HepG2 (cell line): Measurements from ENCODE around the gene RHBDF2. TPM values are rescaled to one million over a fixed set of nuclear protein-coding genes. Genes with fewer than 3 reads are reported as not detected.
A peak's percentile ranks its signal among the peaks of the same experiment; 100 is the strongest.

Experiments used
- ARID2 ChIP-seq: sonication (generic); formaldehyde crosslinking; IDR thresholded peaks from 2 replicates; pipeline ENCODE4 v1.8.1; 2022; ENCODE audit warnings: mild to moderate bottlenecking, missing genetic modification reagents, borderline replicate concordance
- CHCHD3 ChIP-seq: sonication (generic); formaldehyde crosslinking; IDR thresholded peaks from 2 replicates; pipeline ENCODE4 v1.8.0; 2022; ENCODE audit warnings: mild to moderate bottlenecking, missing genetic modification reagents, moderate library complexity
- EED ChIP-seq: sonication (generic); formaldehyde crosslinking; IDR thresholded peaks from 2 replicates; pipeline ENCODE4 v1.5.0; 2020; ENCODE audit warnings: mild to moderate bottlenecking, missing genetic modification reagents
- FOXA1 ChIP-seq, 2 experiments: fragments of 450-650 bp in 1 of 2; sonication (generic) in 1 of 2; formaldehyde crosslinking in 1 of 2; IDR thresholded peaks; 2 replicates each; pipeline versions ENCODE4 v1.4.0 to v1.6.1; 2016 to 2020; ENCODE audit warnings: missing genetic modification reagents in 1 of 2
- FOXC1 ChIP-seq: sonication (generic); formaldehyde crosslinking; IDR thresholded peaks from 2 replicates; pipeline ENCODE4 v1.8.0; 2022; ENCODE audit warnings: mild to moderate bottlenecking, missing genetic modification reagents, borderline replicate concordance
- GMEB1 ChIP-seq: sonication (generic); formaldehyde crosslinking; IDR thresholded peaks from 2 replicates; pipeline ENCODE4 v1.5.1; 2020; ENCODE audit warnings: missing genetic modification reagents, mild to moderate bottlenecking, borderline replicate concordance
- HDAC2 ChIP-seq: sonication (generic); formaldehyde crosslinking; IDR thresholded peaks from 2 replicates; pipeline ENCODE4 v1.4.0; 2020; ENCODE audit warnings: missing genetic modification reagents
- LRRFIP1 ChIP-seq: sonication (generic); formaldehyde crosslinking; conservative IDR thresholded peaks from 2 replicates; pipeline ENCODE4 v1.4.0; 2020; ENCODE audit warnings: missing genetic modification reagents
- MIXL1 ChIP-seq: IDR thresholded peaks from 2 replicates; pipeline ENCODE4 v1.6.1; 2016
- PRDM15 ChIP-seq: sonication (generic); formaldehyde crosslinking; IDR thresholded peaks from 2 replicates; pipeline ENCODE4 v1.4.0; 2020; ENCODE audit warnings: missing genetic modification reagents
- RORA ChIP-seq: sonication (generic); formaldehyde crosslinking; IDR thresholded peaks from 2 replicates; pipeline ENCODE4 v1.5.0; 2020; ENCODE audit warnings: mild to moderate bottlenecking, missing genetic modification reagents, moderate library complexity
- SOX5 ChIP-seq: IDR thresholded peaks from 2 replicates; pipeline ENCODE4 v1.6.1; 2016; ENCODE audit warnings: borderline replicate concordance
- SRF ChIP-seq: IDR thresholded peaks from 2 replicates; pipeline ENCODE4 v1.6.1; 2011; ENCODE audit warnings: mild to moderate bottlenecking, low read depth, low read length, moderate library complexity
- STAG1 ChIP-seq: sonication (generic); formaldehyde crosslinking; IDR thresholded peaks from 2 replicates; pipeline ENCODE4 v1.4.0; 2020; ENCODE audit warnings: missing genetic modification reagents
- ZNF143 ChIP-seq: sonication (generic); formaldehyde crosslinking; IDR thresholded peaks from 2 replicates; pipeline ENCODE4 v1.4.0; 2020; ENCODE audit warnings: missing genetic modification reagents
- ZNF317 ChIP-seq: sonication (generic); formaldehyde crosslinking; IDR thresholded peaks from 2 replicates; pipeline ENCODE4 v1.5.0; 2020; ENCODE audit warnings: mild to moderate bottlenecking, missing genetic modification reagents
- ZNF530 ChIP-seq: sonication (generic); formaldehyde crosslinking; IDR thresholded peaks from 2 replicates; pipeline ENCODE4 v1.5.0; 2020; ENCODE audit warnings: low read depth, mild to moderate bottlenecking, missing genetic modification reagents
- ZNF558 ChIP-seq: sonication (generic); formaldehyde crosslinking; IDR thresholded peaks from 2 replicates; pipeline ENCODE4 v1.9.0; 2022; ENCODE audit warnings: mild to moderate bottlenecking, missing genetic modification reagents, borderline replicate concordance
- ZNF614 ChIP-seq: IDR thresholded peaks from 2 replicates; pipeline ENCODE4 v1.6.1; 2018; ENCODE audit warnings: missing biosample characterization, missing genetic modification reagents, inconsistent platforms, borderline replicate concordance
- ZNF670 ChIP-seq: sonication (generic); formaldehyde crosslinking; IDR thresholded peaks from 2 replicates; pipeline ENCODE4 v1.8.0; 2022; ENCODE audit warnings: mild to moderate bottlenecking, missing genetic modification reagents, borderline replicate concordance
- polyA plus RNA-seq, 8 experiments: library from polyadenylated mRNA; depleted of rRNA in 3 of 8; stranded (reverse) in 7 of 8; unstranded in 1 of 8; fragments of >200 nt; fragmentation: Illumina TruSeq in 4 of 8; extraction: Trizol in 4 of 8; gene quantifications; 2 replicates each; pipeline versions ENCODE4 v1.2.1 to v1.2.3, GENCODE V29; 2011 to 2016; ENCODE audit warnings: low read depth in 4 of 8, missing spikeins in 1 of 8, mixed read lengths in 1 of 8; ENCODE audit not compliant: insufficient read depth in 1 of 8
- total RNA-seq, 5 experiments: library from RNA; depleted of rRNA; stranded (reverse); fragments of >200 nt; fragmentation: Illumina TruSeq; extraction: Trizol; gene quantifications; 2 replicates each; pipeline ENCODE4 v1.2.3, GENCODE V29; 2016; ENCODE audit warnings: low read depth in 1 of 5

RHBDF2 gene
- total and polyA plus RNA-seq, 2 of the 13 experiments (the other 11 are each of a cell fraction or from before 2014, with no cell fraction given), result 7.8 to 24.2 TPM

- TF ChIP-seq EED (CRISPR knock-in tag) (peak; percentile 89; the same call in 1 of the 2 replicates), SOX5 (peak; percentile 37; the same call in 1 of the 2 replicates), ZNF670 (CRISPR knock-in tag) (no peak), CHCHD3 (CRISPR knock-in tag) (no peak), ARID2 (CRISPR knock-in tag) (0 out of 2 replicates have a peak, but pooled peaks have one; percentile 53), HDAC2 (peak; percentile 79), ZNF317 (CRISPR knock-in tag) (peak; percentile 49; the same call in 1 of the 2 replicates), FOXA1 (IDR thresholded peaks at IDR 0.05) (no peak), FOXA1 (CRISPR knock-in tag; IDR thresholded peaks at IDR 0.05) (peak; percentile 42; the same call in 1 of the 2 replicates), ZNF530 (CRISPR knock-in tag) (no peak), RORA (CRISPR knock-in tag) (no peak), ZNF558 (CRISPR knock-in tag) (no peak), PRDM15 (no peak), LRRFIP1 (CRISPR knock-in tag) (no peak; the same call in 1 of the 2 replicates), MIXL1 (peak; percentile 51; the same call in 1 of the 2 replicates), ZNF143 (CRISPR knock-in tag) (no peak), STAG1 (CRISPR knock-in tag) (peak; percentile 98), FOXC1 (CRISPR knock-in tag) (no peak), ZNF614 (CRISPR knock-in tag) (peak; percentile 90), GMEB1 (CRISPR knock-in tag) (peak; percentile 28; the same call in 1 of the 2 replicates), SRF (no peak)
These were observed 22.1 kb upstream of the RHBDF2 start (continued) for GRCh38 chr17:76523084-76524037.
